ENCODE measurements around the gene PLEKHH1.

DNA sequence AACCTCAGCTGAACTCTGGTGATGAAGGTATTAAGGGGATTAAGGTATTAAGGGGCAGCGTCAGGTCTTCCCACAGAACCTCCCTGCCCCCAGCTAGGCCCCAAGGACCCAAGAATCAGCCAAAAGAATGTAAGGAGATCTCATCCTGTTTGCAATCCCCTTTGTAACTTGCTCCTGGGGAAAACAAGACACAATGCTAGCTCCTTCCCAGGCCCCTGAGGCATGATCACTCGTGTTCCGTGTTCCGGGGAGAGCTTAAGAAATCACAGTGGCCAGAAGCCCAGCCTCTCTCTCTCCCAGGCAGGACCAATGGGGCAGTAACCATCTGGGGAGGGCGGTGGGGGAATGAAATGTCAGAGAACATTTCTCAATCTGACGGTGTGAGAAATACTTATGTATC lies 33.8 kb downstream of the PLEKHH1 start:
- TF ChIP-seq EP300 (IDR thresholded peaks at IDR 0.05) (no peak), POLR2A (IDR thresholded peaks at IDR 0.05) (no peak)
- TF ChIP-seq, protein P1, sequence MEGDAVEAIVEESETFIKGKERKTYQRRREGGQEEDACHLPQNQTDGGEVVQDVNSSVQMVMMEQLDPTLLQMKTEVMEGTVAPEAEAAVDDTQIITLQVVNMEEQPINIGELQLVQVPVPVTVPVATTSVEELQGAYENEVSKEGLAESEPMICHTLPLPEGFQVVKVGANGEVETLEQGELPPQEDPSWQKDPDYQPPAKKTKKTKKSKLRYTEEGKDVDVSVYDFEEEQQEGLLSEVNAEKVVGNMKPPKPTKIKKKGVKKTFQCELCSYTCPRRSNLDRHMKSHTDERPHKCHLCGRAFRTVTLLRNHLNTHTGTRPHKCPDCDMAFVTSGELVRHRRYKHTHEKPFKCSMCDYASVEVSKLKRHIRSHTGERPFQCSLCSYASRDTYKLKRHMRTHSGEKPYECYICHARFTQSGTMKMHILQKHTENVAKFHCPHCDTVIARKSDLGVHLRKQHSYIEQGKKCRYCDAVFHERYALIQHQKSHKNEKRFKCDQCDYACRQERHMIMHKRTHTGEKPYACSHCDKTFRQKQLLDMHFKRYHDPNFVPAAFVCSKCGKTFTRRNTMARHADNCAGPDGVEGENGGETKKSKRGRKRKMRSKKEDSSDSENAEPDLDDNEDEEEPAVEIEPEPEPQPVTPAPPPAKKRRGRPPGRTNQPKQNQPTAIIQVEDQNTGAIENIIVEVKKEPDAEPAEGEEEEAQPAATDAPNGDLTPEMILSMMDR (IDR thresholded peaks at IDR 0.05) = no peak

Measured in tibial nerve (tissue), 4 donors.